Endodermal cell (in vitro differentiated cells): Measurements from ENCODE around the gene CARF. TPM values are rescaled to one million over a fixed set of nuclear protein-coding genes. Genes with fewer than 3 reads are reported as not detected.

Source experiments
- DNase-seq: peaks from one replicate; pipeline ENCODE4 v3.0.0-alpha.2; 2017
- H3K27ac ChIP-seq: 2 replicates; pipeline ENCODE4 v1.5.1; 2013; ENCODE audit warnings: mild to moderate bottlenecking, low read depth, low read length, moderate library complexity
- H3K27me3 ChIP-seq: 2 replicates; pipeline ENCODE4 v1.6.1; 2013; ENCODE audit warnings: mild to moderate bottlenecking, low read length, moderate library complexity; ENCODE audit not compliant: insufficient read depth, control insufficient read depth, poor library complexity, severe bottlenecking
- H3K36me3 ChIP-seq: 2 replicates; pipeline ENCODE4 v1.7.0; 2013; ENCODE audit warnings: mild to moderate bottlenecking, low read length, moderate library complexity; ENCODE audit not compliant: control insufficient read depth, insufficient read depth
- H3K4me1 ChIP-seq: one replicate; pipeline ENCODE4 v1.7.0; 2013; ENCODE audit warnings: low read length; ENCODE audit not compliant: control insufficient read depth, insufficient read depth
- H3K4me3 ChIP-seq: 2 replicates; pipeline ENCODE4 v1.5.1; 2013; ENCODE audit warnings: mild to moderate bottlenecking, low read length, moderate library complexity
- H3K9ac ChIP-seq: 2 replicates; pipeline ENCODE4 v1.6.1; 2013; ENCODE audit warnings: mild to moderate bottlenecking, low read length, moderate library complexity; ENCODE audit not compliant: poor library complexity, severe bottlenecking; ENCODE audit errors: extremely low read depth
- H3K9me3 ChIP-seq: 2 replicates; pipeline ENCODE4 v1.6.1; 2013; ENCODE audit warnings: mild to moderate bottlenecking, low read length, moderate library complexity; ENCODE audit not compliant: control insufficient read depth
- H3K27ac Mint-ChIP-seq: 2 replicates; pipeline ENCODE4 v1.8.0; 2020; ENCODE audit warnings: mixed read lengths
- H3K27me3 Mint-ChIP-seq: 2 replicates; pipeline ENCODE4 v1.8.0; 2021; ENCODE audit warnings: mild to moderate bottlenecking, mixed read lengths; ENCODE audit not compliant: insufficient read depth
- H3K36me3 Mint-ChIP-seq: 2 replicates; pipeline ENCODE4 v1.8.0; 2020; ENCODE audit warnings: low read depth, mixed read lengths
- H3K4me1 Mint-ChIP-seq: 2 replicates; pipeline ENCODE4 v1.8.0; 2020; ENCODE audit warnings: mixed read lengths
- H3K4me3 Mint-ChIP-seq: 2 replicates; pipeline ENCODE4 v1.8.0; 2020; ENCODE audit warnings: mild to moderate bottlenecking, moderate library complexity, mixed read lengths
- H3K9me3 Mint-ChIP-seq: 2 replicates; pipeline ENCODE4 v1.8.0; 2020; ENCODE audit warnings: mild to moderate bottlenecking, mixed read lengths
- WGBS, 2 experiments: methylation state at CpG; one replicate each; pipeline versions ENCODE4 v1.1.5 to v1.1.7; 2013; ENCODE audit warnings: missing lambda C conversion rate in 2 of 2, mixed read lengths in 1 of 2; ENCODE audit not compliant: insufficient coverage in 1 of 2, insufficient read length in 1 of 2; 5-methylcytosine and 5-hydroxymethylcytosine counted together
- total RNA-seq, 2 donors: library from RNA; stranded (reverse); fragmentation: NEBNext Ultra II Directional in 1 of 2; extraction: Animal tissue kit (Norgen Biotek cat#: 25700) in 1 of 2; gene quantifications; 2 replicates in 1 of 2; 3 replicates in 1 of 2; pipeline ENCODE4 v1.2.1, GENCODE V29; 2021
- TF ChIP-seq, protein P1 (sequence below): fragments of 200-600 bp; sonication (generic); conservative IDR thresholded peaks from 2 replicates; pipeline ENCODE4 v1.5.0; 2021; ENCODE audit warnings: antibody characterized with exemption, mild to moderate bottlenecking

The CARF gene
- total RNA-seq, 2 donors from 2014 or later, result 7.4 to 9.7 TPM

- H3K27me3 Mint-ChIP-seq, result no peaks in the 10 kb centered on the region
- no peaks in the 10 kb centered on the region for H3K9me3 Mint-ChIP-seq
- no peak overlapping the region for H3K4me3 ChIP-seq
- peaks cover 5% of the 10 kb centered on the region for H3K36me3 Mint-ChIP-seq
- WGBS, 2 experiments, result 97 to 100% methylated on average over 1 to 2 of the region's 2 CpGs
- no peaks in the 10 kb centered on the region for H3K9me3 ChIP-seq
- no peak overlapping the region for H3K27ac Mint-ChIP-seq
- H3K4me3 Mint-ChIP-seq, result no peak overlapping the region
- no peak overlapping the region for H3K27ac ChIP-seq
- H3K9ac ChIP-seq, result no peak overlapping the region
- H3K36me3 ChIP-seq, result no peaks in the 10 kb centered on the region
- H3K4me1 ChIP-seq, result no peaks in the 10 kb centered on the region
- TF ChIP-seq, protein P1, sequence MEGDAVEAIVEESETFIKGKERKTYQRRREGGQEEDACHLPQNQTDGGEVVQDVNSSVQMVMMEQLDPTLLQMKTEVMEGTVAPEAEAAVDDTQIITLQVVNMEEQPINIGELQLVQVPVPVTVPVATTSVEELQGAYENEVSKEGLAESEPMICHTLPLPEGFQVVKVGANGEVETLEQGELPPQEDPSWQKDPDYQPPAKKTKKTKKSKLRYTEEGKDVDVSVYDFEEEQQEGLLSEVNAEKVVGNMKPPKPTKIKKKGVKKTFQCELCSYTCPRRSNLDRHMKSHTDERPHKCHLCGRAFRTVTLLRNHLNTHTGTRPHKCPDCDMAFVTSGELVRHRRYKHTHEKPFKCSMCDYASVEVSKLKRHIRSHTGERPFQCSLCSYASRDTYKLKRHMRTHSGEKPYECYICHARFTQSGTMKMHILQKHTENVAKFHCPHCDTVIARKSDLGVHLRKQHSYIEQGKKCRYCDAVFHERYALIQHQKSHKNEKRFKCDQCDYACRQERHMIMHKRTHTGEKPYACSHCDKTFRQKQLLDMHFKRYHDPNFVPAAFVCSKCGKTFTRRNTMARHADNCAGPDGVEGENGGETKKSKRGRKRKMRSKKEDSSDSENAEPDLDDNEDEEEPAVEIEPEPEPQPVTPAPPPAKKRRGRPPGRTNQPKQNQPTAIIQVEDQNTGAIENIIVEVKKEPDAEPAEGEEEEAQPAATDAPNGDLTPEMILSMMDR, result no peak
- no peaks in the 10 kb centered on the region for H3K27me3 ChIP-seq
- H3K4me1 Mint-ChIP-seq, result no peaks in the 10 kb centered on the region
- DNase-seq, result no peak
These were observed 22.4 kb downstream of the CARF start for GRCh38 chr2:202934456-202934855.

GRCh38 chr2:202938960-202939359 lies 26.9 kb downstream of the CARF start:
- Mint-ChIP-seq H3K27ac (no peak overlapping the region), H3K9me3 (no peaks in the 10 kb centered on the region), H3K4me3 (no peak overlapping the region), H3K4me1 (peaks cover 6% of the 10 kb centered on the region), H3K36me3 (peaks cover 2% of the 10 kb centered on the region), H3K27me3 (no peaks in the 10 kb centered on the region)
- Histone ChIP-seq H3K4me1 (no peaks in the 10 kb centered on the region), H3K27me3 (no peaks in the 10 kb centered on the region), H3K9me3 (no peaks in the 10 kb centered on the region), H3K4me3 (no peak overlapping the region), H3K9ac (no peak overlapping the region), H3K27ac (no peak overlapping the region), H3K36me3 (no peaks in the 10 kb centered on the region)
- 100% methylated on average over 3 of the region's 3 CpGs; no CpG with 5 or more reads in 1 of the 2 experiments for whole genome bisulfite sequencing, 2 experiments
- DNase-seq, result no peak
- TF ChIP-seq, protein P1, result no peak

DNA sequence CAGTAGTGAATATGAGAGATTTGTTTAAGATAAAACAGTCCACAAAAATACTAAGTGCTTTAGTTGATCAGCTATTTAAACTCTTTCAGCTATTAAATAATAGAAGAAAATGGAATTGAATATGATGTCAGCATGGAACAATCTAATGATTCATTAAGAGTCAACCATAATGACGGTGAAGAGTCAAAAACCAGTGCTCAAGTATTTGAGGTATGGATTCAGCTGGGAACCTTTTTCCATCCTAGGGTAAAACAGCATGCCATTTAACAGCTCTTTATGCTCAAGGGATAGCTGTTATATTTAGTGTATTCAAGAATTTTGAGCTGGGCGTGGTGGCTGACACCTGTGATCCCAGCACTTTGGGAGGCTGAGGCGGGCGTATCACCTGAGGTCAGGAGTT lies 29.7 kb downstream of the CARF start:
- Mint-ChIP-seq H3K4me3 (no peak overlapping the region), H3K27me3 (no peaks in the 10 kb centered on the region), H3K27ac (no peak overlapping the region), H3K4me1 (peaks cover 6% of the 10 kb centered on the region), H3K36me3 (peaks cover 23% of the 10 kb centered on the region), H3K9me3 (peaks cover 19% of the 10 kb centered on the region)
- TF ChIP-seq, protein P1, result no peak
- 97% methylated on average over 2 to 4 of the region's 4 CpGs for WGBS, 2 experiments
- H3K36me3 ChIP-seq, result no peaks in the 10 kb centered on the region
- no peaks in the 10 kb centered on the region for H3K4me1 ChIP-seq
- H3K4me3 ChIP-seq, result no peak overlapping the region
- no peak for DNase-seq
- H3K9ac ChIP-seq, result no peak overlapping the region
- peaks cover 9% of the 10 kb centered on the region for H3K9me3 ChIP-seq
- H3K27me3 ChIP-seq, result no peaks in the 10 kb centered on the region
- no peak overlapping the region for H3K27ac ChIP-seq
